ENCODE measurements around the gene ITGB6. TPM values are rescaled to one million over a fixed set of nuclear protein-coding genes. Genes with fewer than 3 reads are reported as not detected.

The ITGB6 gene
- total and polyA plus RNA-seq, 10 of the 15 experiments (the other 5 are each of a cell fraction or from before 2014, with no cell fraction given), result 0.04 TPM; not detected in 9

DNA sequence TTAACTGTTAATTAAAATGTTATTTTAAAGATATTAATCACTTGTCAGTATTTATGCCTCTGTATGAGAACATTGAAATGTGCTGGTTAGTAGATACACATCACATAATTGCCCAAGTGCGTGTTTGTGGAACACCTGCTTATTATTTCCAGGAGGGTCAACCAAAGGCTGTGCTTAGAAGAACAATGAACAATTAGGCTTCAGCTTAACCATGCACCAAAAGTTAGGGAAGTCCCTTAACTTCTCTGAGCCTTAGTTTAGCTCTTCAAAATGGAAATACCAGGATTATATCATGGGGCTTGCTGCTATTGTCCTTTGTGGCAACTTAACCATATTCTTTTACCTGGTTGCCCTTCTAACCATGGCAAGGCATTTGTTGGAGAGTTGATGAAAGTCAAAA, 94.7 kb downstream of the ITGB6 start:
- ATAC-seq (peak; percentile 51), DNase-seq (ENCODE audit: low read depth, low spot score) (no peak), FAIRE-seq (no peak)
- ChIA-PET CTCF (interaction anchor here (0.7 to 1.5 kb wide), 3 partner anchors 15 to 107 kb away, joined by 3 to 6 read pairs (median 3); no protein-coding TSS in a partner anchor), POLR2A (no interaction called here), RAD21 (ENCODE audit: unreplicated experiment) (interaction anchor here (1.0 kb wide), 1 partner anchor 104 kb away, joined by 4 read pairs; no protein-coding TSS in a partner anchor), SMC1A (ENCODE audit: uncharacterized antibody, unreplicated experiment) (interaction anchor here (1.3 to 1.7 kb wide), 2 partner anchors 8 to 105 kb away, joined by 3 to 7 read pairs; no protein-coding TSS in a partner anchor)
- Histone ChIP-seq H3K9ac (ENCODE audit: control insufficient read depth, insufficient read depth, low read length) (no peak overlapping the region), H3K9me3 (replicated peaks; ENCODE audit: control insufficient read depth, insufficient read depth, low read length) (no peaks in the 10 kb centered on the region; the same call in 2 of the 3 replicates), H3K36me3 (ENCODE audit: control insufficient read depth in 2 of 2, insufficient read depth in 2 of 2, low read length in 1 of 2) (no peaks in the 10 kb centered on the region), H2AFZ (ENCODE audit: control insufficient read depth, low read depth, low read length) (no peak overlapping the region), H3K79me2 (ENCODE audit: control insufficient read depth, insufficient read depth, low read length) (no peaks in the 10 kb centered on the region), H4K20me1 (ENCODE audit: control insufficient read depth, insufficient read depth) (no peaks in the 10 kb centered on the region), H3K27ac (ENCODE audit: control insufficient read depth, insufficient read depth) (no peak overlapping the region), H3K4me2 (ENCODE audit: control insufficient read depth, insufficient read depth) (no peak overlapping the region), H3K4me1 (ENCODE audit: control insufficient read depth, insufficient read depth, low read length) (no peaks in the 10 kb centered on the region; the same call in 1 of the 2 replicates), H3K27me3 (replicated peaks in 1 of 2; ENCODE audit: control insufficient read depth in 2 of 2, insufficient read depth in 2 of 2, low read length in 1 of 2) (peaks cover 2 to 5% of the 10 kb centered on the region in 2 experiments; a peak in 2 of 4 replicates), H3K4me3 (no peak overlapping the region)
- no TSS peak for BruUV-seq (replicated peaks)
- intact Hi-C loops (cut with micrococcal nuclease; ENCODE audit: unreplicated experiment), result loop anchor here (10.0 kb wide), 2 partner anchors 211 to 959 kb away; no protein-coding TSS in a partner anchor
- TF ChIP-seq NR2C1 (IDR thresholded peaks at IDR 0.05), result 0 out of 2 replicates have a peak, but pooled peaks have one; percentile 3
- no peak for TF ChIP-seq SMAD1 (IDR thresholded peaks at IDR 0.05; ENCODE audit: low read depth, partially characterized antibody)
- peak; percentile 82 for TF ChIP-seq MTA2 (IDR thresholded peaks at IDR 0.05; ENCODE audit: low read depth)
- 0 out of 2 replicates have a peak, but pooled peaks have one; percentile 6 for TF ChIP-seq BMI1 (IDR thresholded peaks at IDR 0.05; ENCODE audit: borderline replicate concordance)
- no peak for TF ChIP-seq NFIC (IDR thresholded peaks at IDR 0.05; ENCODE audit: low read depth, low read length)
- TF ChIP-seq, protein P1, sequence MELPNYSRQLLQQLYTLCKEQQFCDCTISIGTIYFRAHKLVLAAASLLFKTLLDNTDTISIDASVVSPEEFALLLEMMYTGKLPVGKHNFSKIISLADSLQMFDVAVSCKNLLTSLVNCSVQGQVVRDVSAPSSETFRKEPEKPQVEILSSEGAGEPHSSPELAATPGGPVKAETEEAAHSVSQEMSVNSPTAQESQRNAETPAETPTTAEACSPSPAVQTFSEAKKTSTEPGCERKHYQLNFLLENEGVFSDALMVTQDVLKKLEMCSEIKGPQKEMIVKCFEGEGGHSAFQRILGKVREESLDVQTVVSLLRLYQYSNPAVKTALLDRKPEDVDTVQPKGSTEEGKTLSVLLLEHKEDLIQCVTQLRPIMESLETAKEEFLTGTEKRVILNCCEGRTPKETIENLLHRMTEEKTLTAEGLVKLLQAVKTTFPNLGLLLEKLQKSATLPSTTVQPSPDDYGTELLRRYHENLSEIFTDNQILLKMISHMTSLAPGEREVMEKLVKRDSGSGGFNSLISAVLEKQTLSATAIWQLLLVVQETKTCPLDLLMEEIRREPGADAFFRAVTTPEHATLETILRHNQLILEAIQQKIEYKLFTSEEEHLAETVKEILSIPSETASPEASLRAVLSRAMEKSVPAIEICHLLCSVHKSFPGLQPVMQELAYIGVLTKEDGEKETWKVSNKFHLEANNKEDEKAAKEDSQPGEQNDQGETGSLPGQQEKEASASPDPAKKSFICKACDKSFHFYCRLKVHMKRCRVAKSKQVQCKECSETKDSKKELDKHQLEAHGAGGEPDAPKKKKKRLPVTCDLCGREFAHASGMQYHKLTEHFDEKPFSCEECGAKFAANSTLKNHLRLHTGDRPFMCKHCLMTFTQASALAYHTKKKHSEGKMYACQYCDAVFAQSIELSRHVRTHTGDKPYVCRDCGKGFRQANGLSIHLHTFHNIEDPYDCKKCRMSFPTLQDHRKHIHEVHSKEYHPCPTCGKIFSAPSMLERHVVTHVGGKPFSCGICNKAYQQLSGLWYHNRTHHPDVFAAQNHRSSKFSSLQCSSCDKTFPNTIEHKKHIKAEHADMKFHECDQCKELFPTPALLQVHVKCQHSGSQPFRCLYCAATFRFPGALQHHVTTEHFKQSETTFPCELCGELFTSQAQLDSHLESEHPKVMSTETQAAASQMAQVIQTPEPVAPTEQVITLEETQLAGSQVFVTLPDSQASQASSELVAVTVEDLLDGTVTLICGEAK (IDR thresholded peaks at IDR 0.05; ENCODE audit: borderline replicate concordance), result no peak
- no peak for TF ChIP-seq JUNB (IDR thresholded peaks at IDR 0.05)
- TF ChIP-seq, protein P2, sequence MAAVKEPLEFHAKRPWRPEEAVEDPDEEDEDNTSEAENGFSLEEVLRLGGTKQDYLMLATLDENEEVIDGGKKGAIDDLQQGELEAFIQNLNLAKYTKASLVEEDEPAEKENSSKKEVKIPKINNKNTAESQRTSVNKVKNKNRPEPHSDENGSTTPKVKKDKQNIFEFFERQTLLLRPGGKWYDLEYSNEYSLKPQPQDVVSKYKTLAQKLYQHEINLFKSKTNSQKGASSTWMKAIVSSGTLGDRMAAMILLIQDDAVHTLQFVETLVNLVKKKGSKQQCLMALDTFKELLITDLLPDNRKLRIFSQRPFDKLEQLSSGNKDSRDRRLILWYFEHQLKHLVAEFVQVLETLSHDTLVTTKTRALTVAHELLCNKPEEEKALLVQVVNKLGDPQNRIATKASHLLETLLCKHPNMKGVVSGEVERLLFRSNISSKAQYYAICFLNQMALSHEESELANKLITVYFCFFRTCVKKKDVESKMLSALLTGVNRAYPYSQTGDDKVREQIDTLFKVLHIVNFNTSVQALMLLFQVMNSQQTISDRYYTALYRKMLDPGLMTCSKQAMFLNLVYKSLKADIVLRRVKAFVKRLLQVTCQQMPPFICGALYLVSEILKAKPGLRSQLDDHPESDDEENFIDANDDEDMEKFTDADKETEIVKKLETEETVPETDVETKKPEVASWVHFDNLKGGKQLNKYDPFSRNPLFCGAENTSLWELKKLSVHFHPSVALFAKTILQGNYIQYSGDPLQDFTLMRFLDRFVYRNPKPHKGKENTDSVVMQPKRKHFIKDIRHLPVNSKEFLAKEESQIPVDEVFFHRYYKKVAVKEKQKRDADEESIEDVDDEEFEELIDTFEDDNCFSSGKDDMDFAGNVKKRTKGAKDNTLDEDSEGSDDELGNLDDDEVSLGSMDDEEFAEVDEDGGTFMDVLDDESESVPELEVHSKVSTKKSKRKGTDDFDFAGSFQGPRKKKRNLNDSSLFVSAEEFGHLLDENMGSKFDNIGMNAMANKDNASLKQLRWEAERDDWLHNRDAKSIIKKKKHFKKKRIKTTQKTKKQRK (IDR thresholded peaks at IDR 0.05; ENCODE audit: low read depth, low read length), result no peak
- in situ Hi-C loops (cut with MboI), result loop anchor here (5.0 kb wide), 1 partner anchor 107 kb away; no protein-coding TSS in a partner anchor
- 50% methylated on average over 1 of the region's 1 CpG for WGBS (ENCODE audit: insufficient coverage, insufficient replicate concordance, low lambda C conversion rate, missing lambda C conversion rate)

All from GM12878 (cell line).